ENCODE data around the gene KCNG2. TPM values are rescaled to one million over a fixed set of nuclear protein-coding genes. Genes with fewer than 3 reads are reported as not detected.

KCNG2 gene
- total and polyA plus RNA-seq, 2 donors (not counting 1 experiment from before 2014, with no cell fraction given) = not detected

DNA sequence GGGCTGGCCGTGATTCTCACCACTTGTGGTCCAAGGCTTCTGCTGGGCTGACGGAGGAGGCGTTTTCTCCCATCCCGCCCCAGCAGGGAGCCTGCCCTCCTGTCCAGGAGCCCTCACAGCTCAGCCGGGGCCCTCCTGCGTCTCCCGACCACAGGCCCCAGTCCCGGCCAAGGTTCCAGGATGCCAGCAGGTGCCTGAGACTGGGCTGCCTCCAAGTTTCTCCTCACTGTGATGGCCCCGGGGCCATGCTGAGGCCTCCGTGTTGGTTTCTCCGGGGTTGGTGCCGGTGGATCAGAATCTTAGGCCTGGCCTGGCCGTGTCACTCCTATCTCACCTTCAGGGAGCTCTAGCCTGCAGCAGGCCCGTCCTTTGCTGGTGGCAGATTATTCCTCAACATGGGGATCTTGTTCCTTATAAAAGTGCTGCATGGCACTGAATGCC is 5.9 kb downstream of the KCNG2 start:
- Histone ChIP-seq H3K4me3 (ENCODE audit: control extremely low read depth in 1 of 5, extremely low read depth in 1 of 5, insufficient read depth in 1 of 5, low read depth in 2 of 5, low read length in 4 of 5) (no peak overlapping the region), H3K36me3 (replicated peaks in 1 of 2; ENCODE audit: control extremely low read depth in 1 of 2, control insufficient read depth in 1 of 2, extremely low read depth in 1 of 2, insufficient read depth in 2 of 2, low read length in 1 of 2) (no peaks in the 10 kb centered on the region), H3K9ac (ENCODE audit: low read length) (no peak overlapping the region), H4K20me1 (ENCODE audit: control insufficient read depth, insufficient read depth, low read length, poor library complexity, severe bottlenecking) (peaks cover 2% of the 10 kb centered on the region), H3K9me3 (ENCODE audit: control extremely low read depth in 1 of 3, control insufficient read depth in 2 of 3, insufficient read depth in 1 of 3, low read length in 2 of 3) (peaks cover 0 to 6% (median 0%) of the 10 kb centered on the region in 3 donors), H2AFZ (ENCODE audit: insufficient read depth, low read depth, low read length, poor library complexity, severe bottlenecking) (no peak overlapping the region), H3K4me2 (replicated peaks; ENCODE audit: low read depth, low read length, poor library complexity, severe bottlenecking) (no peak overlapping the region), H3K79me2 (ENCODE audit: control insufficient read depth, insufficient read depth, low read length) (no peaks in the 10 kb centered on the region), H3K27ac (ENCODE audit: low read length in 2 of 2) (no peak overlapping the region), H3K4me1 (ENCODE audit: control insufficient read depth in 2 of 2, insufficient read depth in 2 of 2, low read length in 2 of 2) (peaks cover 14 to 23% of the 10 kb centered on the region in 2 donors), H3K27me3 (replicated peaks in 1 of 4; ENCODE audit: control extremely low read depth in 1 of 4, control insufficient read depth in 3 of 4, insufficient read depth in 4 of 4, low read length in 3 of 4) (peaks cover 0 to 15% (median 7%) of the 10 kb centered on the region in 4 experiments)
- 97% methylated on average over 14 of the region's 14 CpGs for WGBS (ENCODE audit: insufficient coverage)
- H3K27me3 Mint-ChIP-seq = peaks cover 14% of the 10 kb centered on the region
- ATAC-seq (ENCODE audit: low read depth) (no peak), DNase-seq (no peak)
- intact Hi-C loops (cut with micrococcal nuclease) = no loop called here
- H3K27ac Mint-ChIP-seq = no peak overlapping the region
- TF ChIP-seq, protein P1, sequence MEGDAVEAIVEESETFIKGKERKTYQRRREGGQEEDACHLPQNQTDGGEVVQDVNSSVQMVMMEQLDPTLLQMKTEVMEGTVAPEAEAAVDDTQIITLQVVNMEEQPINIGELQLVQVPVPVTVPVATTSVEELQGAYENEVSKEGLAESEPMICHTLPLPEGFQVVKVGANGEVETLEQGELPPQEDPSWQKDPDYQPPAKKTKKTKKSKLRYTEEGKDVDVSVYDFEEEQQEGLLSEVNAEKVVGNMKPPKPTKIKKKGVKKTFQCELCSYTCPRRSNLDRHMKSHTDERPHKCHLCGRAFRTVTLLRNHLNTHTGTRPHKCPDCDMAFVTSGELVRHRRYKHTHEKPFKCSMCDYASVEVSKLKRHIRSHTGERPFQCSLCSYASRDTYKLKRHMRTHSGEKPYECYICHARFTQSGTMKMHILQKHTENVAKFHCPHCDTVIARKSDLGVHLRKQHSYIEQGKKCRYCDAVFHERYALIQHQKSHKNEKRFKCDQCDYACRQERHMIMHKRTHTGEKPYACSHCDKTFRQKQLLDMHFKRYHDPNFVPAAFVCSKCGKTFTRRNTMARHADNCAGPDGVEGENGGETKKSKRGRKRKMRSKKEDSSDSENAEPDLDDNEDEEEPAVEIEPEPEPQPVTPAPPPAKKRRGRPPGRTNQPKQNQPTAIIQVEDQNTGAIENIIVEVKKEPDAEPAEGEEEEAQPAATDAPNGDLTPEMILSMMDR (IDR thresholded peaks at IDR 0.05) = no peak
- no peak for TF ChIP-seq EZH2 (IDR thresholded peaks at IDR 0.05; ENCODE audit: borderline replicate concordance, insufficient read depth, low read depth, low read length, poor library complexity, severe bottlenecking)
- H3K9me3 Mint-ChIP-seq (ENCODE audit: insufficient read depth) = no peaks in the 10 kb centered on the region
- H3K4me3 Mint-ChIP-seq = no peak overlapping the region
- ChIA-PET CTCF (no interaction called here), POLR2A (no interaction called here)
- H3K4me1 Mint-ChIP-seq = peaks cover 26% of the 10 kb centered on the region

DNA sequence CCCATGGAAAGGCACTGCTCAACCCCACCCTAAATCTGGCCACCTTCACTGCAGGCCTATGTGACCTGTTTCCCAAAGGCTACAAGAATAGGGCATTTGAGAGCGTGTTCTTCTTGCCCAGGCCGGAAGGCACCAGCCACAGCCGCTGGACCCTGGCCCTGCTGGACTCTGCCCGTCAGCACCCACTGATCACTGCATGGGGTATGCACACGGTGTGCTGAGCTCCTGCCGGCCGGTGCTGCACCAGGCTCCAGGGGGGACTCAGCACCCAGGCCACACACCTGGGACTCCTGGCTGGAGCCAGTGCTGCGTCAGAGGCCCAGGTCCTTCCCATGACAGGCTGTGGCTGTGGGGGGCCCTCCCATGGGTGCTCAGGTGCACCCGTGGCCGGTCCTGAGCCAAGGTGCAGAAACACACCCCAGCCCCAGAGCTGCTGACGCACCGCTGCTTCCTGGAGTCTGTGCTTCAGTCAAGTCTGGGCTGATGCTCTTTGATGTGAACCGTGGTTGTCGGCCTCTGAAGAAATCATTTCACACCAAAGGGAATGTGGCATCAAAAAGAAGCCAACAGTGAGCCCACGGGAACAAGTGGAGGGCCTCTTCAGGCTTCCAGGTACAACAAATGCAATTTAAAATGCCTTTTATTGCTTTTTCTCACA is 6.5 kb downstream of the KCNG2 start:
- Mint-ChIP-seq H3K4me3 (no peak overlapping the region), H3K9me3 (ENCODE audit: insufficient read depth) (no peaks in the 10 kb centered on the region), H3K27ac (no peak overlapping the region), H3K4me1 (peaks cover 22% of the 10 kb centered on the region), H3K27me3 (peaks cover 11% of the 10 kb centered on the region)
- H3K27ac ChIP-seq (ENCODE audit: low read length in 2 of 2) = no peak overlapping the region
- H3K4me1 ChIP-seq (ENCODE audit: control insufficient read depth in 2 of 2, insufficient read depth in 2 of 2, low read length in 2 of 2) = peaks cover 8 to 17% of the 10 kb centered on the region in 2 donors
- H2AFZ ChIP-seq (ENCODE audit: insufficient read depth, low read depth, low read length, poor library complexity, severe bottlenecking) = no peak overlapping the region
- H3K9me3 ChIP-seq (ENCODE audit: control extremely low read depth in 1 of 3, control insufficient read depth in 2 of 3, insufficient read depth in 1 of 3, low read length in 2 of 3) = peaks cover 0 to 5% (median 0%) of the 10 kb centered on the region in 3 donors
- intact Hi-C loops (cut with micrococcal nuclease) = no loop called here
- CTCF ChIA-PET = no interaction called here
- no peak overlapping the region for H3K9ac ChIP-seq (ENCODE audit: low read length)
- H3K79me2 ChIP-seq (ENCODE audit: control insufficient read depth, insufficient read depth, low read length) = no peaks in the 10 kb centered on the region
- ATAC-seq (ENCODE audit: low read depth) (no peak), DNase-seq (no peak)
- TF ChIP-seq EZH2 (IDR thresholded peaks at IDR 0.05; ENCODE audit: borderline replicate concordance, insufficient read depth, low read depth, low read length, poor library complexity, severe bottlenecking) = no peak
- TF ChIP-seq, protein P1 (IDR thresholded peaks at IDR 0.05) = no peak
- H3K36me3 ChIP-seq (replicated peaks in 1 of 2; ENCODE audit: control extremely low read depth in 1 of 2, control insufficient read depth in 1 of 2, extremely low read depth in 1 of 2, insufficient read depth in 2 of 2, low read length in 1 of 2) = no peaks in the 10 kb centered on the region
- peaks cover 0 to 8% (median 2%) of the 10 kb centered on the region in 4 experiments for H3K27me3 ChIP-seq (replicated peaks in 1 of 4; ENCODE audit: control extremely low read depth in 1 of 4, control insufficient read depth in 3 of 4, insufficient read depth in 4 of 4, low read length in 3 of 4)
- WGBS (ENCODE audit: insufficient coverage) = 70% methylated on average over 12 of the region's 15 CpGs
- H3K4me3 ChIP-seq (ENCODE audit: control extremely low read depth in 1 of 5, extremely low read depth in 1 of 5, insufficient read depth in 1 of 5, low read depth in 2 of 5, low read length in 4 of 5) = no peak overlapping the region
- H3K4me2 ChIP-seq (replicated peaks; ENCODE audit: low read depth, low read length, poor library complexity, severe bottlenecking) = no peak overlapping the region
- POLR2A ChIA-PET = no interaction called here
- H4K20me1 ChIP-seq (ENCODE audit: control insufficient read depth, insufficient read depth, low read length, poor library complexity, severe bottlenecking) = no peaks in the 10 kb centered on the region
